Activated naive CD4-positive, alpha-beta T cell treated with anti-CD3 and anti-CD28 coated beads, Interleukin-2, amount 50 U/mL, for 24 hours (primary cell): ENCODE measurements around the gene PAH.

Experiments used
- H3K27ac Mint-ChIP-seq: one replicate; pipeline ENCODE4 v1.8.0; 2021; ENCODE audit warnings: mild to moderate bottlenecking, mixed read lengths
- H3K27me3 Mint-ChIP-seq: one replicate; pipeline ENCODE4 v1.8.0; 2021; ENCODE audit warnings: mixed read lengths
- H3K36me3 Mint-ChIP-seq: one replicate; pipeline ENCODE4 v1.8.0; 2021; ENCODE audit warnings: mixed read lengths
- H3K4me1 Mint-ChIP-seq: one replicate; pipeline ENCODE4 v1.8.0; 2021; ENCODE audit warnings: mixed read lengths
- H3K4me3 Mint-ChIP-seq: one replicate; pipeline ENCODE4 v1.8.0; 2021; ENCODE audit warnings: mild to moderate bottlenecking, mixed read lengths
- H3K9me3 Mint-ChIP-seq: one replicate; pipeline ENCODE4 v1.8.0; 2021; ENCODE audit warnings: mixed read lengths

PAH gene

GRCh38 chr12:102883204-102883799, 33.7 kb downstream of the PAH start:
- Mint-ChIP-seq H3K9me3 (no peaks in the 10 kb centered on the region), H3K4me1 (no peaks in the 10 kb centered on the region), H3K36me3 (no peaks in the 10 kb centered on the region), H3K27ac (no peak overlapping the region), H3K27me3 (peaks cover 5% of the 10 kb centered on the region), H3K4me3 (no peak overlapping the region)

DNA sequence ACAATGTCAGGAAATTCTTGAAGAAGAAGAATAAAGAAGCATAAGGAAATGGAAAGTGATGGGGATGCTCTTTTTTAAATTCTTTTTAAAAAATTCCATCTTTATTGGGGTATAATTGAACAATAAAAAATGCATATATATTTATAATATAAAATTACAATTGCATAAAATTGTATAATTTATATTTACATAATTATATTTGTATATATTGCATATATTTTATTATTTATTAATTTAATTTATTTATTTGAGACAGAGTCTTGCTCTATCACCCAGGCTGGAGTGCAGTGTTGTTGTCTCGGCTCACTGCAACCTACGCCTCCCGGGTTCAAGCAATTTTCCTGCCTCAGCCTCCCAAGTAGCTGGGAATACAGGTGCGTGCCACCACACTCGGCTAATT, 36.3 kb downstream of the PAH start:
- Mint-ChIP-seq H3K4me3 (no peak overlapping the region), H3K9me3 (no peaks in the 10 kb centered on the region), H3K27ac (no peak overlapping the region), H3K4me1 (no peaks in the 10 kb centered on the region), H3K27me3 (peaks cover 5% of the 10 kb centered on the region), H3K36me3 (no peaks in the 10 kb centered on the region)

GRCh38 chr12:102879144-102879763, 37.8 kb downstream of the PAH start:
- H3K4me1 Mint-ChIP-seq, result no peaks in the 10 kb centered on the region
- H3K9me3 Mint-ChIP-seq, result no peaks in the 10 kb centered on the region
- peaks cover 5% of the 10 kb centered on the region for H3K27me3 Mint-ChIP-seq
- H3K36me3 Mint-ChIP-seq, result no peaks in the 10 kb centered on the region
- H3K27ac Mint-ChIP-seq, result no peak overlapping the region
- H3K4me3 Mint-ChIP-seq, result no peak overlapping the region

DNA sequence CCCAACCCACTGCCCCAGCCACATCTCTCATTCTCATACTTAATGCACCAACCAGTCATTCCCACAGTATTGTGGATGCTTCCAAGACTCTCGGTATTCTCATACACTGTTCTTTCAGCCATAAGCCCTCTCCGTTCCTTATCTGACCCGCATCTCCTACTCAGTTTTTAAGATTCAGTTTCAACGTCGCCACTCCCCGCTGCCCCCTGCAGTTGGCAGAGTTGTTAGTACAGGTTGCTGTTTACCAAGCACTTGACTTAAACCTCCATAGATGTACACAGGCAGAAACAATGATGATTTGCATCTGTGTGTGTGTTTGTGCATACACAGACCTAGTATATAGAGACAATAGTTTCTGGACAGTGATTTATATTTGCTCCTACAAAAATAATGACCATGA, 40.2 kb downstream of the PAH start:
- Mint-ChIP-seq H3K9me3 (no peaks in the 10 kb centered on the region), H3K27me3 (peaks cover 5% of the 10 kb centered on the region), H3K4me3 (no peak overlapping the region), H3K36me3 (no peaks in the 10 kb centered on the region), H3K27ac (no peak overlapping the region), H3K4me1 (no peaks in the 10 kb centered on the region)

- Mint-ChIP-seq H3K36me3 (no peaks in the 10 kb centered on the region), H3K27me3 (peaks cover 4% of the 10 kb centered on the region), H3K4me3 (no peak overlapping the region), H3K9me3 (no peaks in the 10 kb centered on the region), H3K4me1 (no peaks in the 10 kb centered on the region), H3K27ac (no peak overlapping the region)
These were observed 42.2 kb downstream of the PAH start for GRCh38 chr12:102874819-102875218.

DNA sequence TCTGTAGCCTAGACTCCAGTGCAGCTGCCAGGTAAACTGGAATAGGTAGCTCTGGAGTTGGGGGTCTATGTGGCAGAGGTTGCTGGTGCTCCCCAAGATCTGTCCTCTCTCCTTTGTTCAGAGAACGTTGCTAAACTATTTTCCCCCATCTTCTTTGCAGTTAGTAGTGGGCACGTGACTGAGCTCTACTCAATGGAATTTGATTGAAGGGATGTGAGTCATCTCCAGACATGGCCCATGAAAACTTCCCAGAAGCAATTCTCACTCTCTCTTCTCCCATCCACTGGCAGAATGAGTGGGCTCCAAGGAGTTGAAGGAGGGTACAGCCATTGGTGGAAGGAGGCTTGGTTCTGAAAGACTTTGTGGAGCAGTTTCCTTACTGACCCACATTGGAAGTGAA, 44.0 kb downstream of the PAH start:
- H3K27ac Mint-ChIP-seq, result no peak overlapping the region

DNA sequence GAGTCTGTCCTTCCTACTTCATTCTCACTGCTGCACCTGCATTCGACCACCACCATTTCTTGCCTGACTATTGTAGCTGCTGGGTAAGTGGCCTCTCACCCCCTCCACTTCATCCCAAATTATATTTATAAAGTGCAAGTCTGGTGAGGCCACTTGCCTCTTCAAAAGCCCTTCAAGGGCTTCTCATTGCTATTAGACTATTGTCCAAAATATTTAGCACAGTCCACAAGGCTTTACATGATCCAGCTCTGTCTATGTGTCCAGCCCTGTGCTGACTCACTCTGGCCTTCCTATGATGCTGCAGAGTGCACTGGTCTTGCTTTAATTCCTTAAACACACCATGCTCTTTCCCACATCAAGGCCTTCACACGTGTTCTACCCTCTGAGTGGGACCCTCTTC, 46.0 kb downstream of the PAH start:
- H3K27ac Mint-ChIP-seq, result no peak overlapping the region
- H3K9me3 Mint-ChIP-seq, result no peaks in the 10 kb centered on the region
- peaks cover 4% of the 10 kb centered on the region for H3K27me3 Mint-ChIP-seq
- no peaks in the 10 kb centered on the region for H3K36me3 Mint-ChIP-seq
- H3K4me3 Mint-ChIP-seq, result no peak overlapping the region
- no peaks in the 10 kb centered on the region for H3K4me1 Mint-ChIP-seq

More for the DNA sequence above, 44.0 kb downstream of the PAH start:
- H3K9me3 Mint-ChIP-seq, result no peaks in the 10 kb centered on the region
- H3K27me3 Mint-ChIP-seq, result peaks cover 4% of the 10 kb centered on the region
- no peaks in the 10 kb centered on the region for H3K4me1 Mint-ChIP-seq
- no peaks in the 10 kb centered on the region for H3K36me3 Mint-ChIP-seq
- H3K4me3 Mint-ChIP-seq, result no peak overlapping the region

- H3K27ac Mint-ChIP-seq, result no peak overlapping the region
- no peaks in the 10 kb centered on the region for H3K9me3 Mint-ChIP-seq
- no peaks in the 10 kb centered on the region for H3K4me1 Mint-ChIP-seq
- H3K36me3 Mint-ChIP-seq, result no peaks in the 10 kb centered on the region
- H3K4me3 Mint-ChIP-seq, result no peak overlapping the region
- peaks cover 4% of the 10 kb centered on the region for H3K27me3 Mint-ChIP-seq
These were observed 47.5 kb downstream of the PAH start for GRCh38 chr12:102869571-102869970.

DNA sequence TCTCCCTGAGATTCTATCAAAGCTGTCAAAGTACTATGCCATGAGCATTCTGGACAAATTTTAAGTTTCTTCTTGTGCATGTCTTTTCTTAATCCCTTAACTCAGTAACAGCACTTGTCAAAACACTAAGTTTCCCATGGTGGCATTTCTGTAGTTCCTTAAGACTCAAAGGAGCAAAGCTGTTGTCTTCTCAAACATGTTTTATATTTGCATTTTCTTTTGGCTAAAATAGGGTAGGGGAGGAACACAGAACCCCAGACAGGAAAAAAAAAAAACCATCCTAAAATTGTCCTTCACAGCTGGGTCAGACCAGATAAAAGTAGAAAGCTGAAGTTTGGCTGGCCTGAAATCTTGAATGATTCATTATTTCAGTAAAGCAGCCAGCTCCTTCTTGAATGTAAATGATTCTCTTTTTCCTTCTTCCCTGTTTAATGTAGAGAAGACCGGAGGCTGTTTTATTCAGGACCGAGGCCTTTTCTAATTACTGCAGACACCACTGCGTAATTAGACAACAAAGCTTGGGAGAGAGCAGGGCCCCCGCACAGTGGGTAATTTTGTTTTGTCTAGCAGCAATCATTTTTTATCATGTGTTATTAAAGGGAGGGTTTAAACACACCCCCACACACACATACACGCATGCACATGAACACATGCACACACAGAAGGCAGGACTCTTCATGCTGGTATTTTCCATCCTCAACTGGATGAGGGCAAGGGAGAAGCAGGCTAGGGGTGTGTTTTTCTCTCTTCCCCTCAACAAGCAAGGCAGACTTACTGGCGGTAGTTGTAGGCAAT, 51.0 kb downstream of the PAH start:
- Mint-ChIP-seq H3K9me3 (no peaks in the 10 kb centered on the region), H3K27ac (no peak overlapping the region), H3K4me3 (no peak overlapping the region), H3K36me3 (no peaks in the 10 kb centered on the region), H3K4me1 (no peaks in the 10 kb centered on the region), H3K27me3 (peaks cover 4% of the 10 kb centered on the region)

GRCh38 chr12:102862486-102862885, 54.6 kb downstream of the PAH start:
- Mint-ChIP-seq H3K9me3 (peaks cover 5% of the 10 kb centered on the region), H3K27ac (no peak overlapping the region), H3K36me3 (no peaks in the 10 kb centered on the region), H3K27me3 (no peaks in the 10 kb centered on the region), H3K4me3 (no peak overlapping the region), H3K4me1 (no peaks in the 10 kb centered on the region)

GRCh38 chr12:102851246-102851645, 65.8 kb downstream of the PAH start:
- Mint-ChIP-seq H3K4me3 (no peak overlapping the region), H3K4me1 (no peaks in the 10 kb centered on the region), H3K36me3 (no peaks in the 10 kb centered on the region), H3K27ac (no peak overlapping the region), H3K27me3 (peaks cover 7% of the 10 kb centered on the region), H3K9me3 (no peaks in the 10 kb centered on the region)

DNA sequence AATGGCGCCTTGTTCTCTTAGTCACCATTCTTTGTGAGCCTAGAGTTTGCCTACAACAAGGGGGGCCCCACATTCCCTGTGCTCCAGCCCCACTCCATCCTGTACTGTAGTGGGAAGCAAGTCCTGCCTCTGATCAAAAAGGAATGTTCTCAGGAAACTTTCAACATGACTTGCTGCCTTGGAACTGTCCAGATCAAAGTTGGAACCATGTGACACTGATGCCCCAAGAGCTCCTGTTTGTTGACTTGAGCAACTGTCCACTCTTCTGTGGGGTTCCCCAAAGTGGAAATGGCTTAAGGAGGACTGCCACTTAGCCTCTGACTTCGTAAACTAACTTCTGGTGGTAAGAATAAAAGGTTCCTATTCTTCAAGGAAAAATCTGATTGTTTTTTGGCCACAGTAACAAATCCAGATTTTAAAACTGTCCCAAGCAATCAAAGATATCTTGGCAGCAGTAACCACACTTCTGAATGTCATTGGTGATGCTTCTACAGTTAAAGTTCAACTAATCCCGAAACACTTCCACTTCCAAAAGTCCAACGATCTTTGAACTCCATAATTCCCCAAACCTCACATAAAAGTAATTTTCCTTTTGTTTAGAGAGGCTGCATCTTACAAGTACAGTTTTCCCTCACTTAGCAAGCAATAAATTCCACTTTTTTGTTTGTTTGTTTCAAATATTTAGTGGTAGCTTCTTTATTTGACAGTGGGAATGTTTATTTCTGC, 67.2 kb downstream of the PAH start:
- Mint-ChIP-seq H3K4me1 (no peaks in the 10 kb centered on the region), H3K4me3 (no peak overlapping the region), H3K27ac (no peak overlapping the region), H3K9me3 (no peaks in the 10 kb centered on the region), H3K27me3 (peaks cover 4% of the 10 kb centered on the region), H3K36me3 (no peaks in the 10 kb centered on the region)

DNA sequence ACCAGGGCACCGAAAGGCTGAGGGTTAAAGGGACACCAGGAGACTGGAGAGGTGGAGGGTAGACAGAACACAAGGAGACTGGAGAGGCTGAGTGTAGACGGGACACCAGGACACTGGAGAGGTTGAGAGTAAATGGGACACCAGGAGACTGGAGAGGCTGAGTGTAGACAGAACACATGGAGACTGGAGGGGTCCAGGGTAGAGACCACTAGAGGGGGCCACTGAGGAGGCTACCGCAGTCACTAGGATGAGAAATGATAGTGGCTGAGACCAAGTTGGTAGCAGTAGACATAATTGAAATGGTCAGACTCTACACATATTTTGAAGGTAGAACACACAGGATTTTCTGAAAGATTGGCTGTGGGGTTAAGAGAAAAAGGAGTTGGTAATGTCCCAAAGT, 68.2 kb downstream of the PAH start:
- Mint-ChIP-seq H3K4me1 (no peaks in the 10 kb centered on the region), H3K27me3 (peaks cover 4% of the 10 kb centered on the region), H3K36me3 (no peaks in the 10 kb centered on the region), H3K27ac (no peak overlapping the region), H3K9me3 (no peaks in the 10 kb centered on the region), H3K4me3 (no peak overlapping the region)

- H3K9me3 Mint-ChIP-seq, result no peaks in the 10 kb centered on the region
- H3K27ac Mint-ChIP-seq, result no peak overlapping the region
- peaks cover 4% of the 10 kb centered on the region for H3K27me3 Mint-ChIP-seq
- H3K4me1 Mint-ChIP-seq, result no peaks in the 10 kb centered on the region
- H3K4me3 Mint-ChIP-seq, result no peak overlapping the region
- H3K36me3 Mint-ChIP-seq, result no peaks in the 10 kb centered on the region
These were observed 69.9 kb downstream of the PAH start for GRCh38 chr12:102847131-102847530.

- Mint-ChIP-seq H3K4me3 (no peak overlapping the region), H3K36me3 (no peaks in the 10 kb centered on the region), H3K9me3 (no peaks in the 10 kb centered on the region), H3K4me1 (no peaks in the 10 kb centered on the region), H3K27ac (no peak overlapping the region), H3K27me3 (peaks cover 2% of the 10 kb centered on the region)
These were observed 83.2 kb downstream of the PAH start for GRCh38 chr12:102833687-102834441.
